Keratinocyte (primary cell): ENCODE results near the gene MRPL45. TPM values are rescaled to one million over a fixed set of nuclear protein-coding genes. Genes with fewer than 3 reads are reported as not detected.
"Not testable (repeated sequence)": the region's sequence is repeated elsewhere in the genome, so short reads cannot be mapped to it uniquely, and the experiment has no call there.

ENCODE experiments used
- DNase-seq: peaks from one replicate; pipeline ENCODE4 v3.0.0-alpha.2; 2011; ENCODE audit warnings: low read depth, missing footprints, low spot score
- FAIRE-seq: peaks from 2 replicates; lab custom pipeline; 2011; peaks lifted over from hg19 to GRCh38; lab: Jason Lieb, UNC
- H2AFZ ChIP-seq: 2 replicates; pipeline ENCODE4 v1.6.0; 2012; ENCODE audit warnings: low read length, control low read depth, inconsistent platforms; ENCODE audit not compliant: control insufficient read depth
- H3K27ac ChIP-seq: 2 replicates; pipeline ENCODE4 v1.5.1; 2011; ENCODE audit warnings: low read length; ENCODE audit not compliant: control insufficient read depth, insufficient read depth
- H3K27me3 ChIP-seq: 3 replicates; pipeline ENCODE4 v1.6.0; 2011; ENCODE audit warnings: low read length; ENCODE audit not compliant: control insufficient read depth, insufficient read depth; ENCODE audit errors: extremely low read depth
- H3K36me3 ChIP-seq, 2 experiments: 2 replicates in 1 of 2; 3 replicates in 1 of 2; pipeline ENCODE4 v1.5.1; 2011; ENCODE audit warnings: low read length in 2 of 2, mild to moderate bottlenecking in 1 of 2; ENCODE audit not compliant: control insufficient read depth in 2 of 2, insufficient read depth in 2 of 2; ENCODE audit errors: extremely low read depth in 1 of 2
- H3K4me1 ChIP-seq: 3 replicates; pipeline ENCODE4 v1.5.1; 2011; ENCODE audit warnings: low read length; ENCODE audit not compliant: control insufficient read depth, insufficient read depth; ENCODE audit errors: extremely low read depth
- H3K4me2 ChIP-seq: 3 replicates; pipeline ENCODE4 v1.6.0; 2011; ENCODE audit warnings: low read depth, low read length; ENCODE audit not compliant: control insufficient read depth, insufficient read depth; ENCODE audit errors: extremely low read depth
- H3K4me3 ChIP-seq, 3 experiments: fragments of 200-600 bp in 1 of 3; sonication (generic) in 1 of 3; 2 replicates in 2 of 3; 3 replicates in 1 of 3; pipeline ENCODE4 v1.5.1; 2011 to 2016; ENCODE audit warnings: low read length in 3 of 3, mild to moderate bottlenecking in 3 of 3, control low read depth in 2 of 3, inconsistent platforms in 1 of 3, low read depth in 1 of 3, mixed read lengths in 1 of 3, mixed run types in 1 of 3, moderate library complexity in 1 of 3; ENCODE audit not compliant: control insufficient read depth in 2 of 3, insufficient read depth in 2 of 3; ENCODE audit errors: extremely low read depth in 1 of 3
- H3K79me2 ChIP-seq: 2 replicates; pipeline ENCODE4 v1.6.0; 2012; ENCODE audit warnings: low read length; ENCODE audit not compliant: control insufficient read depth, insufficient read depth
- H3K9ac ChIP-seq: 3 replicates; pipeline ENCODE4 v1.6.0; 2011; ENCODE audit warnings: low read length; ENCODE audit not compliant: control insufficient read depth, insufficient read depth; ENCODE audit errors: extremely low read depth
- H3K9me1 ChIP-seq: 3 replicates; pipeline ENCODE4 v1.6.0; 2011; ENCODE audit warnings: low read length; ENCODE audit not compliant: control insufficient read depth, insufficient read depth; ENCODE audit errors: extremely low read depth
- H3K9me3 ChIP-seq: 2 replicates; pipeline ENCODE4 v1.5.1; 2012; ENCODE audit warnings: low read depth, low read length; ENCODE audit not compliant: control insufficient read depth
- H4K20me1 ChIP-seq: 3 replicates; pipeline ENCODE4 v1.6.0; 2011; ENCODE audit warnings: low read length; ENCODE audit not compliant: control insufficient read depth, insufficient read depth; ENCODE audit errors: extremely low read depth
- dilution Hi-C: fragments of 300-500 bp; cut with MboI; formaldehyde crosslinking; loops from one replicate; pipeline ENCODE4 v1.7.0; 2020; ENCODE audit warnings: low sequenced_read_pairs; ENCODE audit not compliant: extremely low pct_ligation_motif_present
- polyA plus RNA-seq, 5 experiments: library from polyadenylated mRNA; depleted of rRNA in 3 of 5; stranded (reverse) in 3 of 5; stranded (forward) in 1 of 5; unstranded in 1 of 5; fragments of >200 nt; gene quantifications; 1 replicate in 1 of 5; 2 replicates in 3 of 5; 3 replicates in 1 of 5; pipeline versions ENCODE4 v1.2.1 to v1.2.3, GENCODE V29; 2011 to 2012; ENCODE audit warnings: missing spikeins in 2 of 5, low read depth in 1 of 5, low replicate concordance in 1 of 5
- TF ChIP-seq, protein P1 (sequence below), 3 experiments: IDR thresholded peaks in 1 of 3; conservative IDR thresholded peaks in 1 of 3; optimal IDR thresholded peaks in 1 of 3; 2 replicates in 2 of 3; 3 replicates in 1 of 3; pipeline versions ENCODE3 to v1.5.1; 2011; ENCODE audit warnings: low read length in 3 of 3, mild to moderate bottlenecking in 3 of 3, moderate library complexity in 2 of 3, control low read depth in 1 of 3, inconsistent platforms in 1 of 3; ENCODE audit not compliant: insufficient read depth in 2 of 3; ENCODE audit errors: extremely low read depth in 1 of 3

MRPL45 gene
- polyA plus RNA-seq, 1 donor (not counting 4 experiments of a cell fraction or from before 2014, with no cell fraction given): 64.9 TPM

DNA sequence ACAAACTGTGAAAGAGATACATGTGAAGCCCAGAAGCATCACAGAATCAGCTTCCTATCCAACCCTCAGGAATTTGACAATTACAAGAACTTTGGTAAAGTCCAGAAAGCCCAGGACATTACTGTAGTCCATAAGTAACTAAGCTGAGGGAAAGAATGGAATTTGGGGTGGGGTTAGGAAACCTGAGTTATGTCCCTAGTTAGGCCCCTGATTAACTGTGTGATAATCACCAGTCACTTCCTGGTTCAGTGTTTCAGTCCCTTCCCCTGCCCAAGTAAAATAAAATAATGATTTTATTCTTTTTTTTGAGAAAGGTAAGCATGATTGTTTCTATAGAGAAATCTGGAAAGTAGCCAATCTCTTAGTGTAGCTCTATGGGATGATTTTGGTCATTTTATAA, 11.0 kb upstream of the MRPL45 start:
- H3K4me1 ChIP-seq, H3K4me2 ChIP-seq, dilution Hi-C loops, H3K4me3 ChIP-seq, H3K9ac ChIP-seq, H3K79me2 ChIP-seq, H2AFZ ChIP-seq, H3K36me3 ChIP-seq, FAIRE-seq, H3K27me3 ChIP-seq, H3K9me3 ChIP-seq, H3K27ac ChIP-seq, H4K20me1 ChIP-seq, DNase-seq, H3K9me1 ChIP-seq: not testable (repeated sequence)

GRCh38 chr17:38286501-38287091, 10.4 kb upstream of the MRPL45 start:
- H4K20me1 ChIP-seq, H3K79me2 ChIP-seq, H3K4me3 ChIP-seq, H2AFZ ChIP-seq, H3K4me1 ChIP-seq, FAIRE-seq, H3K36me3 ChIP-seq, H3K27me3 ChIP-seq, H3K9ac ChIP-seq, H3K9me3 ChIP-seq, H3K9me1 ChIP-seq, dilution Hi-C loops, DNase-seq: not testable (repeated sequence)
- peak overlapping the region; percentile 17 for H3K4me2 ChIP-seq
- H3K27ac ChIP-seq: peak overlapping the region; percentile 13

DNA sequence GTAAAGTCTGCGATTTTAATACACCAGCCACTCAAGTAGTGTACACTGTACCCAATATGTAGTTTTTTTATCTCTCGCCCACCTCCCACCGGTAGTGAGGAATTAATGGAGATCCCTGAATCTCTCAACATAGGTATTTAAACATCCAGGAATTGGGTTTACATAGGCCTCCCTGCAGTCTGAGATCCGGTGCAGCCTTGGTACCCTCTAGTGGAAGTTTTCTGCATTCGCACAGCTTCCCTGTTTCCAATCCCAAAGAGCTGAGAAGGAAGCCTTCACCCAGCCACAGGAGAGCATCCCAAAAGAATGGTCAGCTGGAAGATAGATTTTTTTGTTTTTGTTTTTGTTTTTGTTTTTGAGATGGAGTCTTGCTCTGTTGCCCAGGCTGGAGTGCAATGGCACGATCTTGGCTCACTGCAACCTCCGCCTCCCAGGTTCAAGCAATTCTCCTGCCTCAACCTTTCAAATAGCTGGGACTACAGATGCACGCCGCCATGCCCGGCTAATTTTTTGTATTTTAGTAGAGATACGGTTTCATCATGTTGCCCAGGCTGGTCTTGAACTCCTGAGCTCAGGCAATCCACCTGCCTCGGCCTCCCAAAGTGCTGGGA, 8.6 kb upstream of the MRPL45 start:
- H3K9me1 ChIP-seq, FAIRE-seq, H3K27ac ChIP-seq, H3K4me1 ChIP-seq, H3K4me3 ChIP-seq, H3K4me2 ChIP-seq, H2AFZ ChIP-seq, H3K36me3 ChIP-seq, H3K27me3 ChIP-seq, DNase-seq, H3K9ac ChIP-seq, dilution Hi-C loops, H4K20me1 ChIP-seq, H3K79me2 ChIP-seq, H3K9me3 ChIP-seq: not testable (repeated sequence)
- TF ChIP-seq, protein P1, sequence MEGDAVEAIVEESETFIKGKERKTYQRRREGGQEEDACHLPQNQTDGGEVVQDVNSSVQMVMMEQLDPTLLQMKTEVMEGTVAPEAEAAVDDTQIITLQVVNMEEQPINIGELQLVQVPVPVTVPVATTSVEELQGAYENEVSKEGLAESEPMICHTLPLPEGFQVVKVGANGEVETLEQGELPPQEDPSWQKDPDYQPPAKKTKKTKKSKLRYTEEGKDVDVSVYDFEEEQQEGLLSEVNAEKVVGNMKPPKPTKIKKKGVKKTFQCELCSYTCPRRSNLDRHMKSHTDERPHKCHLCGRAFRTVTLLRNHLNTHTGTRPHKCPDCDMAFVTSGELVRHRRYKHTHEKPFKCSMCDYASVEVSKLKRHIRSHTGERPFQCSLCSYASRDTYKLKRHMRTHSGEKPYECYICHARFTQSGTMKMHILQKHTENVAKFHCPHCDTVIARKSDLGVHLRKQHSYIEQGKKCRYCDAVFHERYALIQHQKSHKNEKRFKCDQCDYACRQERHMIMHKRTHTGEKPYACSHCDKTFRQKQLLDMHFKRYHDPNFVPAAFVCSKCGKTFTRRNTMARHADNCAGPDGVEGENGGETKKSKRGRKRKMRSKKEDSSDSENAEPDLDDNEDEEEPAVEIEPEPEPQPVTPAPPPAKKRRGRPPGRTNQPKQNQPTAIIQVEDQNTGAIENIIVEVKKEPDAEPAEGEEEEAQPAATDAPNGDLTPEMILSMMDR (optimal IDR thresholded peaks at IDR 0.05 in 1 of 3, IDR thresholded peaks at IDR 0.05 in 1 of 3, conservative IDR thresholded peaks at IDR 0.05 in 1 of 3; ENCODE audit: extremely low read depth in 1 of 3, insufficient read depth in 2 of 3, low read length in 3 of 3): peak in 2 of 3 experiments; percentile 12 to 30

DNA sequence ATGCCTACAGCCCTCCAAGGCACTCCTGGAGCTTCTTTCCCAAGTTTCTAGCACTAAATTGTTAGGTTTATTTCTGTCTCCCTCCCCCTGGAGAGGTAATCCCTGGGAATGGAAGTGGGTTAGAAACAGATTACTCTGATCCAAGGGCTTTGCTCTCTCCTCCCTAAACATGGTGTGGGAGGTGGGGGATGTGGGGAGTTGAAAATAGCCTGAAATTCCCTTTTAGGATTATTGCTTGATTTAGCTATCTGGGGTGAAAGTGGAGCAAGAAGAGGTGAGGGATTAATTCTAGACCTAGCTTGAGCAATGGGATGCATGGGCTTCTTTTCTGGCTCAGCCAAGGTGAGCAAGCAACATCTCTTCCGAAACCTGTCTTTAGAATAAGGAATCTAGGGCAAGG, 7.2 kb upstream of the MRPL45 start:
- H3K9me3 ChIP-seq, FAIRE-seq, H3K9me1 ChIP-seq, H2AFZ ChIP-seq, DNase-seq, H3K4me2 ChIP-seq, H3K4me3 ChIP-seq, H3K27ac ChIP-seq, H3K27me3 ChIP-seq, dilution Hi-C loops, H4K20me1 ChIP-seq, H3K9ac ChIP-seq, H3K79me2 ChIP-seq, H3K4me1 ChIP-seq, H3K36me3 ChIP-seq: not testable (repeated sequence)
